Keratinocyte (primary cell): Measurements from ENCODE around the gene RBCK1. TPM values are rescaled to one million over a fixed set of nuclear protein-coding genes. Genes with fewer than 3 reads are reported as not detected.

Experiments
- DNase-seq: peaks from one replicate; pipeline ENCODE4 v3.0.0-alpha.2; 2011; ENCODE audit warnings: low read depth, missing footprints, low spot score
- FAIRE-seq: peaks from 2 replicates; lab custom pipeline; 2011; peaks lifted over from hg19 to GRCh38; lab: Jason Lieb, UNC
- H2AFZ ChIP-seq: 2 replicates; pipeline ENCODE4 v1.6.0; 2012; ENCODE audit warnings: low read length, control low read depth, inconsistent platforms; ENCODE audit not compliant: control insufficient read depth
- H3K27ac ChIP-seq: 2 replicates; pipeline ENCODE4 v1.5.1; 2011; ENCODE audit warnings: low read length; ENCODE audit not compliant: control insufficient read depth, insufficient read depth
- H3K27me3 ChIP-seq: 3 replicates; pipeline ENCODE4 v1.6.0; 2011; ENCODE audit warnings: low read length; ENCODE audit not compliant: control insufficient read depth, insufficient read depth; ENCODE audit errors: extremely low read depth
- H3K36me3 ChIP-seq, 2 experiments: 2 replicates in 1 of 2; 3 replicates in 1 of 2; pipeline ENCODE4 v1.5.1; 2011; ENCODE audit warnings: low read length in 2 of 2, mild to moderate bottlenecking in 1 of 2; ENCODE audit not compliant: control insufficient read depth in 2 of 2, insufficient read depth in 2 of 2; ENCODE audit errors: extremely low read depth in 1 of 2
- H3K4me1 ChIP-seq: 3 replicates; pipeline ENCODE4 v1.5.1; 2011; ENCODE audit warnings: low read length; ENCODE audit not compliant: control insufficient read depth, insufficient read depth; ENCODE audit errors: extremely low read depth
- H3K4me2 ChIP-seq: 3 replicates; pipeline ENCODE4 v1.6.0; 2011; ENCODE audit warnings: low read depth, low read length; ENCODE audit not compliant: control insufficient read depth, insufficient read depth; ENCODE audit errors: extremely low read depth
- H3K4me3 ChIP-seq, 3 experiments: fragments of 200-600 bp in 1 of 3; sonication (generic) in 1 of 3; 2 replicates in 2 of 3; 3 replicates in 1 of 3; pipeline ENCODE4 v1.5.1; 2011 to 2016; ENCODE audit warnings: low read length in 3 of 3, mild to moderate bottlenecking in 3 of 3, control low read depth in 2 of 3, inconsistent platforms in 1 of 3, low read depth in 1 of 3, mixed read lengths in 1 of 3, mixed run types in 1 of 3, moderate library complexity in 1 of 3; ENCODE audit not compliant: control insufficient read depth in 2 of 3, insufficient read depth in 2 of 3; ENCODE audit errors: extremely low read depth in 1 of 3
- H3K79me2 ChIP-seq: 2 replicates; pipeline ENCODE4 v1.6.0; 2012; ENCODE audit warnings: low read length; ENCODE audit not compliant: control insufficient read depth, insufficient read depth
- H3K9ac ChIP-seq: 3 replicates; pipeline ENCODE4 v1.6.0; 2011; ENCODE audit warnings: low read length; ENCODE audit not compliant: control insufficient read depth, insufficient read depth; ENCODE audit errors: extremely low read depth
- H3K9me1 ChIP-seq: 3 replicates; pipeline ENCODE4 v1.6.0; 2011; ENCODE audit warnings: low read length; ENCODE audit not compliant: control insufficient read depth, insufficient read depth; ENCODE audit errors: extremely low read depth
- H3K9me3 ChIP-seq: 2 replicates; pipeline ENCODE4 v1.5.1; 2012; ENCODE audit warnings: low read depth, low read length; ENCODE audit not compliant: control insufficient read depth
- H4K20me1 ChIP-seq: 3 replicates; pipeline ENCODE4 v1.6.0; 2011; ENCODE audit warnings: low read length; ENCODE audit not compliant: control insufficient read depth, insufficient read depth; ENCODE audit errors: extremely low read depth
- EZH2 ChIP-seq: IDR thresholded peaks from one replicate; pipeline ENCODE4 v1.6.1; 2012; ENCODE audit warnings: inconsistent platforms, mild to moderate bottlenecking, low read length, moderate library complexity
- dilution Hi-C: fragments of 300-500 bp; cut with MboI; formaldehyde crosslinking; loops from one replicate; pipeline ENCODE4 v1.7.0; 2020; ENCODE audit warnings: low sequenced_read_pairs; ENCODE audit not compliant: extremely low pct_ligation_motif_present
- polyA plus RNA-seq, 5 experiments: library from polyadenylated mRNA; depleted of rRNA in 3 of 5; stranded (reverse) in 3 of 5; stranded (forward) in 1 of 5; unstranded in 1 of 5; fragments of >200 nt; gene quantifications; 1 replicate in 1 of 5; 2 replicates in 3 of 5; 3 replicates in 1 of 5; pipeline versions ENCODE4 v1.2.1 to v1.2.3, GENCODE V29; 2011 to 2012; ENCODE audit warnings: missing spikeins in 2 of 5, low read depth in 1 of 5, low replicate concordance in 1 of 5
- TF ChIP-seq, protein P1 (sequence below), 3 experiments: IDR thresholded peaks in 1 of 3; conservative IDR thresholded peaks in 1 of 3; optimal IDR thresholded peaks in 1 of 3; 2 replicates in 2 of 3; 3 replicates in 1 of 3; pipeline versions ENCODE3 to v1.5.1; 2011; ENCODE audit warnings: low read length in 3 of 3, mild to moderate bottlenecking in 3 of 3, moderate library complexity in 2 of 3, control low read depth in 1 of 3, inconsistent platforms in 1 of 3; ENCODE audit not compliant: insufficient read depth in 2 of 3; ENCODE audit errors: extremely low read depth in 1 of 3

The RBCK1 gene
- polyA plus RNA-seq, 1 donor (not counting 4 experiments of a cell fraction or from before 2014, with no cell fraction given): 136 TPM

- Histone ChIP-seq H3K4me1 (peaks cover 2% of the 10 kb centered on the region), H2AFZ (no peak overlapping the region), H3K36me3 (no peaks in the 10 kb centered on the region), H3K9ac (no peak overlapping the region), H3K9me3 (no peaks in the 10 kb centered on the region), H3K4me2 (no peak overlapping the region), H3K27me3 (no peaks in the 10 kb centered on the region), H3K9me1 (no peaks in the 10 kb centered on the region), H4K20me1 (peaks cover 2% of the 10 kb centered on the region), H3K27ac (no peak overlapping the region), H3K4me3 (no peak overlapping the region), H3K79me2 (peaks cover 83% of the 10 kb centered on the region)
- FAIRE-seq: no peak
- no peak for DNase-seq
- dilution Hi-C loops: no loop called here
- TF ChIP-seq, protein P1, sequence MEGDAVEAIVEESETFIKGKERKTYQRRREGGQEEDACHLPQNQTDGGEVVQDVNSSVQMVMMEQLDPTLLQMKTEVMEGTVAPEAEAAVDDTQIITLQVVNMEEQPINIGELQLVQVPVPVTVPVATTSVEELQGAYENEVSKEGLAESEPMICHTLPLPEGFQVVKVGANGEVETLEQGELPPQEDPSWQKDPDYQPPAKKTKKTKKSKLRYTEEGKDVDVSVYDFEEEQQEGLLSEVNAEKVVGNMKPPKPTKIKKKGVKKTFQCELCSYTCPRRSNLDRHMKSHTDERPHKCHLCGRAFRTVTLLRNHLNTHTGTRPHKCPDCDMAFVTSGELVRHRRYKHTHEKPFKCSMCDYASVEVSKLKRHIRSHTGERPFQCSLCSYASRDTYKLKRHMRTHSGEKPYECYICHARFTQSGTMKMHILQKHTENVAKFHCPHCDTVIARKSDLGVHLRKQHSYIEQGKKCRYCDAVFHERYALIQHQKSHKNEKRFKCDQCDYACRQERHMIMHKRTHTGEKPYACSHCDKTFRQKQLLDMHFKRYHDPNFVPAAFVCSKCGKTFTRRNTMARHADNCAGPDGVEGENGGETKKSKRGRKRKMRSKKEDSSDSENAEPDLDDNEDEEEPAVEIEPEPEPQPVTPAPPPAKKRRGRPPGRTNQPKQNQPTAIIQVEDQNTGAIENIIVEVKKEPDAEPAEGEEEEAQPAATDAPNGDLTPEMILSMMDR (optimal IDR thresholded peaks at IDR 0.05 in 1 of 3, IDR thresholded peaks at IDR 0.05 in 1 of 3, conservative IDR thresholded peaks at IDR 0.05 in 1 of 3; ENCODE audit: extremely low read depth in 1 of 3, insufficient read depth in 2 of 3, low read length in 3 of 3): no peak
Measured at GRCh38 chr20:454951-455350, 46.9 kb downstream of the RBCK1 start.

DNA sequence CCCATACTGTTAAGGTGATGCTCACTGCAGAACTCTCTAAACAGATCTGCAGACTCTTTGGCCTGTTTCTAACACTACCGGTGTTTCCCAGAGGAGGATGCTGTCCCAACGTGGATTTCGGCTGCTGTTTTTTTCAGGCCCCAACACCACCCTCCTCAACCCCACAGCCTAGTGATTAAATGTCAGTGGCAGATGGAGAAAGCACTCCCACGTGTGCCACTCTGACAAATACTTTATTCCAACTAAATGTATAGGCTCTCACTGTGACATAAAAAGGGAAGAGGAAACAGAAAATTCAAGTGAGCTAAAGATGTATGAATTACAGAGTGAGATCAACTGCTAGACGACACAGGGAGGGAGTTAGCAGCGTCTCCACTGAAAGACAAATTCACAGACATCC is 50.7 kb downstream of the RBCK1 start:
- no peak overlapping the region for H3K4me3 ChIP-seq

More for the DNA sequence above, 50.7 kb downstream of the RBCK1 start:
- Histone ChIP-seq H3K36me3 (no peaks in the 10 kb centered on the region), H3K9me1 (peaks cover 2% of the 10 kb centered on the region), H3K4me1 (peaks cover 21% of the 10 kb centered on the region), H3K4me2 (no peak overlapping the region), H3K9ac (no peak overlapping the region), H2AFZ (no peak overlapping the region), H3K27me3 (no peaks in the 10 kb centered on the region), H3K9me3 (no peaks in the 10 kb centered on the region), H4K20me1 (peaks cover 6% of the 10 kb centered on the region), H3K79me2 (peaks cover 71% of the 10 kb centered on the region), H3K27ac (no peak overlapping the region)
- FAIRE-seq (no peak), DNase-seq (no peak)
- dilution Hi-C loops: no loop called here
- TF ChIP-seq, protein P1 (optimal IDR thresholded peaks at IDR 0.05 in 1 of 3, IDR thresholded peaks at IDR 0.05 in 1 of 3, conservative IDR thresholded peaks at IDR 0.05 in 1 of 3; ENCODE audit: extremely low read depth in 1 of 3, insufficient read depth in 2 of 3, low read length in 3 of 3): no peak
- no peak for TF ChIP-seq EZH2
